ENCODE data around the gene TCF20. TPM values are rescaled to one million over a fixed set of nuclear protein-coding genes. Genes with fewer than 3 reads are reported as not detected.

Gene TCF20
- total RNA-seq, 1 donor from 2014 or later, result 16.7 TPM

- DNase-seq (ENCODE audit: missing footprints) (peak; percentile 32), ATAC-seq (no peak)
- intact Hi-C loops (cut with DNase I), result no loop called here
These were observed 14.3 kb upstream of the TCF20 start for GRCh38 chr22:42284643-42285181.

- ATAC-seq, result no peak
- peak; percentile 43 for DNase-seq (ENCODE audit: missing footprints)
- intact Hi-C loops (cut with DNase I), result no loop called here
These were observed 13.7 kb upstream of the TCF20 start for GRCh38 chr22:42284202-42284591.

GRCh38 chr22:42283278-42284201 is 13.1 kb upstream of the TCF20 start:
- intact Hi-C loops (cut with DNase I), result no loop called here
- ATAC-seq, result peak; percentile 8
- peak; percentile 56 for DNase-seq (ENCODE audit: missing footprints)

- DNase-seq (ENCODE audit: missing footprints) (peak; percentile 51), ATAC-seq (no peak)
- intact Hi-C loops (cut with DNase I), result no loop called here
These were observed 12.5 kb upstream of the TCF20 start for GRCh38 chr22:42282943-42283277.

- intact Hi-C loops (cut with DNase I), result no loop called here
- ATAC-seq (no peak), DNase-seq (ENCODE audit: missing footprints) (peak; percentile 46)
These were observed 11.9 kb upstream of the TCF20 start for GRCh38 chr22:42282252-42282942.

GRCh38 chr22:42281706-42282251 is 11.3 kb upstream of the TCF20 start:
- peak; percentile 5 for DNase-seq (ENCODE audit: missing footprints)
- intact Hi-C loops (cut with DNase I), result no loop called here
- ATAC-seq, result no peak

- intact Hi-C loops (cut with DNase I), result no loop called here
- ATAC-seq, result no peak
- peak; percentile 18 for DNase-seq (ENCODE audit: missing footprints)
These were observed 10.8 kb upstream of the TCF20 start for GRCh38 chr22:42281284-42281683.

GRCh38 chr22:42280836-42281235 is 10.4 kb upstream of the TCF20 start:
- peak; percentile 16 for DNase-seq (ENCODE audit: missing footprints)
- ATAC-seq, result no peak
- intact Hi-C loops (cut with DNase I), result no loop called here

GRCh38 chr22:42280140-42280539 is 9.7 kb upstream of the TCF20 start:
- peak; percentile 31 for DNase-seq (ENCODE audit: missing footprints)
- intact Hi-C loops (cut with DNase I), result no loop called here
- ATAC-seq, result no peak

- intact Hi-C loops (cut with DNase I), result loop anchor here (10.0 kb wide), 1 partner anchor 95 kb away; no protein-coding TSS in a partner anchor
- DNase-seq (ENCODE audit: missing footprints) (peak; percentile 21), ATAC-seq (no peak)
These were observed 9.1 kb upstream of the TCF20 start for GRCh38 chr22:42279425-42280020.

- ATAC-seq, result no peak
- peak; percentile 57 for DNase-seq (ENCODE audit: missing footprints)
- intact Hi-C loops (cut with DNase I), result loop anchor here (10.0 kb wide), 1 partner anchor 97 kb away; no protein-coding TSS in a partner anchor
These were observed 7.7 kb upstream of the TCF20 start for GRCh38 chr22:42277988-42278776.

- intact Hi-C loops (cut with DNase I), result loop anchor here (10.0 kb wide), 1 partner anchor 98 kb away; no protein-coding TSS in a partner anchor
- peak; percentile 9 for DNase-seq (ENCODE audit: missing footprints)
- no peak for ATAC-seq
These were observed 6.8 kb upstream of the TCF20 start for GRCh38 chr22:42277232-42277753.

GRCh38 chr22:42275970-42276369 is 5.5 kb upstream of the TCF20 start:
- DNase-seq (ENCODE audit: missing footprints) (no peak), ATAC-seq (no peak)
- intact Hi-C loops (cut with DNase I), result loop anchor here (10.0 kb wide), 1 partner anchor 99 kb away; no protein-coding TSS in a partner anchor

GRCh38 chr22:42275176-42275575 is 4.7 kb upstream of the TCF20 start:
- DNase-seq (ENCODE audit: missing footprints), result no peak
- intact Hi-C loops (cut with DNase I), result loop anchor here (10.0 kb wide), 1 partner anchor 100 kb away; no protein-coding TSS in a partner anchor
- ATAC-seq, result no peak

GRCh38 chr22:42273855-42274451 is 3.5 kb upstream of the TCF20 start:
- intact Hi-C loops (cut with DNase I), result loop anchor here (5.0 to 10.0 kb wide), 3 partner anchors 101 to 182 kb away; partner anchors contain the start of gene NDUFA6
- ATAC-seq (no peak), DNase-seq (ENCODE audit: missing footprints) (no peak)

GRCh38 chr22:42272431-42272999 is 2.1 kb upstream of the TCF20 start:
- intact Hi-C loops (cut with DNase I), result loop anchor here (5.0 to 10.0 kb wide), 3 partner anchors 102 to 180 kb away; partner anchors contain the start of gene NDUFA6
- no peak for DNase-seq (ENCODE audit: missing footprints)
- no peak for ATAC-seq

- no peak for ATAC-seq
- intact Hi-C loops (cut with DNase I), result loop anchor here (5.0 to 10.0 kb wide), 3 partner anchors 103 to 180 kb away; partner anchors contain the start of gene NDUFA6
These were observed 1.5 kb upstream of the TCF20 start for GRCh38 chr22:42271906-42272305.

More at GRCh38 chr22:42271906-42272305, 1.5 kb upstream of the TCF20 start:
- no peak for DNase-seq (ENCODE audit: missing footprints)

Measured in Right ventricle myocardium inferior (tissue), 1 donor.